Transverse colon (tissue), 4 donors: ENCODE data around the gene CDS1. TPM values are rescaled to one million over a fixed set of nuclear protein-coding genes. Genes with fewer than 3 reads are reported as not detected.

Source experiments
- DNase-seq: peaks from one replicate; pipeline ENCODE4 v3.0.0-alpha.2; 2019
- H3K27ac ChIP-seq, 4 donors: fragments of 200-600 bp; sonication (generic); 2 replicates each; pipeline ENCODE4 v1.5.1; 2016 to 2018; ENCODE audit warnings: inconsistent platforms in 4 of 4
- H3K27me3 ChIP-seq: fragments of 200-600 bp; sonication (generic); 2 replicates; pipeline ENCODE4 v1.5.1; 2017; ENCODE audit warnings: inconsistent platforms
- H3K36me3 ChIP-seq, 4 donors: fragments of 200-600 bp; sonication (generic); 2 replicates each; pipeline ENCODE4 v1.5.1; 2017 to 2019; ENCODE audit warnings: inconsistent platforms in 4 of 4
- H3K4me1 ChIP-seq, 4 donors: fragments of 200-600 bp; sonication (generic); 2 replicates each; pipeline ENCODE4 v1.5.1; 2017 to 2020; ENCODE audit warnings: inconsistent platforms in 4 of 4
- H3K4me3 ChIP-seq, 4 donors: fragments of 200-600 bp; sonication (generic); 1 replicate in 1 of 4; 2 replicates in 3 of 4; pipeline versions ENCODE4 v1.5.1 to v1.6.1; 2017 to 2019; ENCODE audit warnings: inconsistent platforms in 4 of 4
- H3K9me3 ChIP-seq, 2 donors: fragments of 200-600 bp; sonication (generic); 2 replicates each; pipeline ENCODE4 v1.5.1; 2017 to 2019; ENCODE audit warnings: inconsistent platforms in 2 of 2
- EP300 ChIP-seq: sonication (generic); formaldehyde crosslinking; IDR thresholded peaks from one replicate; pipeline ENCODE4 v1.6.1; 2017; ENCODE audit warnings: antibody characterized with exemption, low read depth
- POLR2A ChIP-seq: fragments of 450-650 bp; IDR thresholded peaks from one replicate; pipeline ENCODE4 v1.6.1; 2016; ENCODE audit warnings: antibody characterized with exemption, mild to moderate bottlenecking, moderate library complexity
- POLR2AphosphoS5 ChIP-seq, 3 donors: sonication (generic); formaldehyde crosslinking; IDR thresholded peaks; one replicate each; pipeline ENCODE4 v1.6.1; 2016; ENCODE audit warnings: antibody characterized with exemption in 3 of 3
- WGBS, 2 donors: methylation state at CpG; one replicate each; pipeline ENCODE4 v1.1.5; 2018; ENCODE audit warnings: low coverage in 1 of 2; 5-methylcytosine and 5-hydroxymethylcytosine counted together
- in situ Hi-C, 4 donors: fragments of 200-750 bp; cut with MboI; loops; one replicate each; pipeline versions ENCODE4 v1.15.0 to v1.15.1; 2017; ENCODE audit warnings: low sequenced_read_pairs in 3 of 4, low pct_ligation_motif_present in 1 of 4, low pct_unique_long_range_greater_than_20kb in 1 of 4
- intact Hi-C: fragments of 100-400 bp; cut with DNase I; formaldehyde crosslinking; loops from one replicate; pipeline ENCODE4 v1.15.1; 2023; ENCODE audit warnings: low total_unique reads
- total RNA-seq, 4 donors: library from RNA; depleted of rRNA; stranded (reverse); fragments of >200 nt; gene quantifications; one replicate each; pipeline ENCODE4 v1.1.0, GENCODE V29; 2016
- TF ChIP-seq, protein P1 (sequence below), 5 experiments: fragments of 200-600 bp in 3 of 5; fragments of 450-650 bp in 2 of 5; sonication (generic) in 3 of 5; IDR thresholded peaks; 1 replicate in 2 of 5; 2 replicates in 3 of 5; pipeline ENCODE4 v1.5.1; 2016 to 2017; ENCODE audit warnings: antibody characterized with exemption in 5 of 5, inconsistent platforms in 3 of 5, mild to moderate bottlenecking in 2 of 5, moderate library complexity in 1 of 5

CDS1 gene
- total RNA-seq, 4 donors from 2014 or later = 21.6 to 44.0 (median 34.5) TPM

DNA sequence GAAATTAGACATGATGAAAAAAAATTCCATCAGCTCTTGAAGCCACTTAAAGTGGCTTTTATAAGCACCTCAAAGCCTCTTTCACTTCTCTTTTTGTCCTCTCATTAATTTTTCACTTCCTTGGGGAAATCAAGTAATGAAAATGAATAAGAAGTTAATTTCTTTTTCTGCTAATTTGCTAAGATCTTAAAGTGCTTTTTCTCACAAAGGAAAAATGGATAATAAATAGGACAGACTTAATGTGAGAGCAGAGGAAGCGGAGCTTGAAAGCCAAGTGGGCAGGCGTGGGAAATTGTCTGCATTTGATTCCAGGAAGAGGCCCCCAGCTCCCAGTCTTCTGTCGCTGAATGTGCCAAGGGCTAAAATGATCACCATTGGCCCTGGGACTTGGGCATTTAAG, 28.6 kb downstream of the CDS1 start:
- intact Hi-C loops = no loop called here
- H3K4me1 ChIP-seq = no peaks in the 10 kb centered on the region
- H3K27me3 ChIP-seq = no peaks in the 10 kb centered on the region
- DNase-seq = no peak
- 83 to 89% methylated on average over 3 of the region's 3 CpGs for WGBS, 2 donors
- no peak overlapping the region for H3K4me3 ChIP-seq
- no peaks in the 10 kb centered on the region for H3K36me3 ChIP-seq
- H3K27ac ChIP-seq = no peak overlapping the region
- TF ChIP-seq POLR2AphosphoS5 (IDR thresholded peaks at IDR 0.05) (no peak), POLR2A (no peak), EP300 (no peak)
- TF ChIP-seq, protein P1, sequence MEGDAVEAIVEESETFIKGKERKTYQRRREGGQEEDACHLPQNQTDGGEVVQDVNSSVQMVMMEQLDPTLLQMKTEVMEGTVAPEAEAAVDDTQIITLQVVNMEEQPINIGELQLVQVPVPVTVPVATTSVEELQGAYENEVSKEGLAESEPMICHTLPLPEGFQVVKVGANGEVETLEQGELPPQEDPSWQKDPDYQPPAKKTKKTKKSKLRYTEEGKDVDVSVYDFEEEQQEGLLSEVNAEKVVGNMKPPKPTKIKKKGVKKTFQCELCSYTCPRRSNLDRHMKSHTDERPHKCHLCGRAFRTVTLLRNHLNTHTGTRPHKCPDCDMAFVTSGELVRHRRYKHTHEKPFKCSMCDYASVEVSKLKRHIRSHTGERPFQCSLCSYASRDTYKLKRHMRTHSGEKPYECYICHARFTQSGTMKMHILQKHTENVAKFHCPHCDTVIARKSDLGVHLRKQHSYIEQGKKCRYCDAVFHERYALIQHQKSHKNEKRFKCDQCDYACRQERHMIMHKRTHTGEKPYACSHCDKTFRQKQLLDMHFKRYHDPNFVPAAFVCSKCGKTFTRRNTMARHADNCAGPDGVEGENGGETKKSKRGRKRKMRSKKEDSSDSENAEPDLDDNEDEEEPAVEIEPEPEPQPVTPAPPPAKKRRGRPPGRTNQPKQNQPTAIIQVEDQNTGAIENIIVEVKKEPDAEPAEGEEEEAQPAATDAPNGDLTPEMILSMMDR (IDR thresholded peaks at IDR 0.05) = no peak
- no peaks in the 10 kb centered on the region for H3K9me3 ChIP-seq
- in situ Hi-C loops = no loop called here

GRCh38 chr4:84614891-84615290, 32.0 kb downstream of the CDS1 start:
- Histone ChIP-seq H3K36me3 (no peaks in the 10 kb centered on the region), H3K9me3 (no peaks in the 10 kb centered on the region), H3K27ac (no peak overlapping the region), H3K4me3 (no peak overlapping the region), H3K27me3 (no peaks in the 10 kb centered on the region), H3K4me1 (no peaks in the 10 kb centered on the region)
- no peak for TF ChIP-seq POLR2A
- TF ChIP-seq, protein P1 (IDR thresholded peaks at IDR 0.05) = no peak
- TF ChIP-seq EP300 = no peak
- intact Hi-C loops (no loop called here), in situ Hi-C loops (no loop called here)
- DNase-seq = no peak
- 85 to 91% methylated on average over 5 of the region's 5 CpGs for WGBS, 2 donors

DNA sequence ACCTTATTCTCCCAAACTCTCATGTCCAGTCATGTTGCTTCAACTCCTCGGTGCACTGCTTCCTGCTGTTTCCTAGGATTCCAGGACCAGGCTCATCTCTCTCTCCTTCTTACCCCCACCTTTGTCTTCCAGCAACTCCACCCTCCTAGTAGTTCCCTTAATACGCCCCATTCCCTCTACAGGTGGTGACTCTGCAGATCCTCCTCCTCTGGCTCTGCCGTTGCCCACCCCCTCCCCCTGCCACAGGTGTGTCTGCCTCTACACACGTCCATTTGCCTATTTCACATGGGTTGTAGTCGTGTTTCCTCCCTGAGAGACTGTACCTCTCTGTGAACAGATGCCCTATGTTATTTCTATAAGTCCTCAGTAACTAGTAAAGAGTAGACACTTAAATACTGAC, 32.4 kb downstream of the CDS1 start:
- Histone ChIP-seq H3K4me3 (no peak overlapping the region), H3K36me3 (no peaks in the 10 kb centered on the region), H3K4me1 (no peaks in the 10 kb centered on the region), H3K27me3 (no peaks in the 10 kb centered on the region), H3K27ac (no peak overlapping the region), H3K9me3 (no peaks in the 10 kb centered on the region)
- no peak for DNase-seq
- 60 to 84% methylated on average over 4 to 5 of the region's 5 CpGs for WGBS, 2 donors
- TF ChIP-seq EP300 (no peak), POLR2AphosphoS5 (IDR thresholded peaks at IDR 0.05) (no peak), POLR2A (no peak)
- TF ChIP-seq, protein P1 (IDR thresholded peaks at IDR 0.05) = no peak
- intact Hi-C loops = no loop called here
- in situ Hi-C loops = no loop called here

DNA sequence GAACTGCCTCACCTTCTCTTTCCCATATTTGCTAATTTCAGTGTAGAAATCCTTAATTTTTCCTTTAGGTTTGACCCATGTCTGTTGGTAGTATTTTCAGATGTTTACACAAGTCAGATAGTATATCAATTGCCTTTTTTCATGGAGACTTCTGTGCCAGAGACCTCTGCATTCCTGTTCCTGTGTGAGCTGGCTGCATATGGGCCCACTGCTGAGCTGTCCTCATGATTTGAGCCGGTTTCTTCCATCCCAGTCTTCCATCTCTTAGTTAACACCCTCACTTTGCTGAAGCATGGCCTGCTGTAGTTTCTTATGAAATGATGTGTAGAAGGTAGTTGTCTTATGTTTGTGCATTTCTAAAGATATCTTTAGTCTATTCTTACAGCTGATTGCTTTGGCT, 40.0 kb downstream of the CDS1 start:
- no peaks in the 10 kb centered on the region for H3K4me1 ChIP-seq
- H3K36me3 ChIP-seq = no peaks in the 10 kb centered on the region
- in situ Hi-C loops = no loop called here
- intact Hi-C loops = no loop called here
- TF ChIP-seq, protein P1 (IDR thresholded peaks at IDR 0.05) = no peak
- TF ChIP-seq POLR2A = no peak
- no peak for TF ChIP-seq EP300
- TF ChIP-seq POLR2AphosphoS5 (IDR thresholded peaks at IDR 0.05) = no peak
- H3K4me3 ChIP-seq = no peak overlapping the region
- no peaks in the 10 kb centered on the region for H3K27me3 ChIP-seq
- no peak overlapping the region for H3K27ac ChIP-seq
- no peaks in the 10 kb centered on the region for H3K9me3 ChIP-seq
- DNase-seq = no peak
- WGBS, 2 donors = 67 to 75% methylated on average over 1 of the region's 1 CpG
